GM18909 (cell line): Measurements from ENCODE around the gene CPSF3.
"Not testable (repeated sequence)": the region's sequence is repeated elsewhere in the genome, so short reads cannot be mapped to it uniquely, and the experiment has no call there.

ENCODE experiments used
- ATAC-seq: cut with Tn5 transposase; IDR thresholded peaks from one replicate; pipeline ENCODE4 v1.9.1; 2021; ENCODE audit warnings: mild to moderate bottlenecking; ENCODE audit not compliant: unreplicated experiment, poor library complexity

Gene CPSF3

GRCh38 chr2:9392898-9393765 lies 30.3 kb upstream of the CPSF3 start:
- ATAC-seq, result no peak

- ATAC-seq, result no peak
Observed at GRCh38 chr2:9394816-9395215, 28.6 kb upstream of the CPSF3 start.

DNA sequence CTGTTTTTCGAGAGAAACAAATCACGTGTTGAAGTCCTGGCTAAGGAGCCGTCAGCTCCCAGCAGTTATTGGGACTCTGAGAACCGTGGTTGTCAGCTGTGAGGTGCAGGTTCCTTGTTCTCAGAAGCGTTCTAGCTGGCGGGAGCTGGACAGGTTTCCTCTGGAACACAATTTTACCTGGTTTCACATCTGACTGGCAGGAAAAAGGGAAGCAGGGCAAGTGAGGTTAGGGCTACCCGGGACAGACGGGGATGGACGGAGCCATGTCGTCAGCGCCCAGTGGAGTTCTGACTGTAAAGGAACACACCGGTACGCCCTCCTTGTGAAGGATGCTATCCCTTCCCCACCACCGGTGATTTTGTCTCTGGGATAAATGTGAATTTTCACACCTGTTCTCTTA lies 26.3 kb upstream of the CPSF3 start:
- ATAC-seq, result no peak

GRCh38 chr2:9398251-9398650 lies 25.2 kb upstream of the CPSF3 start:
- not testable (repeated sequence) for ATAC-seq

- no peak for ATAC-seq
Observed at GRCh38 chr2:9398881-9399780, 24.3 kb upstream of the CPSF3 start.

- no peak for ATAC-seq
Observed at GRCh38 chr2:9400268-9401058, 23.0 kb upstream of the CPSF3 start.

DNA sequence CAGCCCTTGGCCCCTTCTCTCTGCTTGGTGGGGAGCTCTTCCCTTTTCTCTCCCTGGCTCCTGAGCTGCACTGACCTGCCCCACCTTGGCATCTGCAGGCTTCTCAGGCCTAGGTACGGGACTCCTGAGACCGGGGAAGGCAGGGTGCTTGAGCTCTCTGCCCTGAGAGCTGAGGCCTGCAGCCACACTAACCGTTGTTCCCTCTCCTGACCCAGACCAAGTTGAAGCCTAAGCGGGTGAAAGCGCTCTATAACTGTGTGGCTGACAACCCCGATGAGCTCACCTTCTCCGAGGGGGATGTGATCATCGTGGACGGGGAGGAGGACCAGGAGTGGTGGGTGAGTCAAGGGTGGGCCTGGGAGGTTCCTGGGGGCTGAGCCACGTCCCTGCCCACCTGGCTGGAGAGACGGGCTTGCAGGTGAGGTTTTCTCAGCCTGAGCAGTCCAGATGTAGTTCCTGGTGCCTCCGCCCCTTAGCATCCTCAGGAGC lies 22.4 kb upstream of the CPSF3 start:
- no peak for ATAC-seq

DNA sequence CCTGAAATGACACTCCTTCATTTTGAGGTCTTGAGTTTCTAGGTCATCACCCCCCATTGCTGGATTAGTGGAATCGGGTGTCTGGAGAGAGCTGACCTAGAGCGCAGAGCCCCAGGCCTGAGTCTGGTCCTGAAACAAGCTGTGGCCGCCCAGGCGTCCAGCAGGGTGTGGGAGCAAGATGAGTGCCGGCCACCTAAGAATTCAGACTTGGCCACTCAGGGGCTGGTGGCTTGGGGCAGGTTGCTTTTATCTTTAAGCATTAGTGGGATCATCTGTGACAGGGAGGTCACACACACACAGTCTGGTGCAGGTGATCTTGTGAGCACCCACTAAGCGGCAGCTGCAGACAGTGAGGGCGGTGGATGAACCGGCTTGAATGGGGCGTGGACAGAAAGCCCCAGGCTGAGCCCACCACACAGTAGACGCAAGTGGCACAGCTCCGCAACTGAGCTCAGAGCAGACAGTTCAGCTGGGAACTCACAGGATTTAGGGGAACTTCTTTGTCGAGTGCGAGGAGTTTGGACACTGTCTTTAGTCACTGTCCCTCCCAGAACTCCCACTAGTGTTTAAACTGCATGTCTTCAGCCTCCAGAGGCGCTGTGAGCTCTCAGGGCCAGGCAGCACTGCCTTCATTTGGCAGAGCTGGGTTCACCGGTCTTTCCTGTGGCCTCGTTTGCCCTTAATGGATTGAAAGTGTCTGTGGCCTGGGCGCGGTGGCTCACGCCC lies 21.6 kb upstream of the CPSF3 start:
- no peak for ATAC-seq

DNA sequence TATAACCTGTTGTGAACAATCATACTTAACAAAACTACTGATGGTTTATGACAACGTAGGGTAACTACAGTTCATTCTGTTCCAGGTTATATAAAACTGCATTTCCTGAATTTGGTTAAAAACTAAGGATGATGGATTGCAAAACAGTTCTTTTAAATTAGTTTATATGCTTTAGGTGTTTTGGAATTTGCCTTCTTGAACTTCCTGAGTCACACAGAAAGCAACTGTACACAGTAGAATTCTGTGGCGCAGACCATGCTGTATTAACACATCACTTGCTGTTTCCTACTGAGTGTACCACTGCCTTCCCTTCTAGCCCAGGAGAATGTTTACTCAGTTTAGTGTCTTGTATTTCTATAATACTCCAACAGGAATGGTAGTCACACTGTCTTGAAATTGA lies 19.5 kb upstream of the CPSF3 start:
- ATAC-seq, result no peak

DNA sequence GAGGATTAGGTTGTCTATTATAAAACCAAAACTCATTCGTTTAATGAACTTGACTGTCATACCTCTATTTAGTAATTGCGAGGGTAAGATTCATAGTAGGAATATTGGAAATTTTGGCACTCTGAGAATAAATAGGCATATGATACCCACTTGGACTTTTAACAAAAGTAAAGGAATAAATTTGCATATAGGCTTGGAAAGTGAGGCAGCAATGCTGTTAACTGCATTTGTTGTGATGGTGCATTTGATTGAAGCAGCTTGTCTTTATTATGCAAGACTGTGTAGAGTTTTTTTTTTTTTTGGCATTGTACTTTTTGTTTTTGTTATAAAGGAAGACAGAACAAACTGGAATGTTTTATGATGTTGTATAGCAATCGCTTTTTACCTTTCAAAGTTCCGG lies 19.0 kb upstream of the CPSF3 start:
- no peak for ATAC-seq

GRCh38 chr2:9405636-9406035 lies 17.8 kb upstream of the CPSF3 start:
- ATAC-seq, result no peak

DNA sequence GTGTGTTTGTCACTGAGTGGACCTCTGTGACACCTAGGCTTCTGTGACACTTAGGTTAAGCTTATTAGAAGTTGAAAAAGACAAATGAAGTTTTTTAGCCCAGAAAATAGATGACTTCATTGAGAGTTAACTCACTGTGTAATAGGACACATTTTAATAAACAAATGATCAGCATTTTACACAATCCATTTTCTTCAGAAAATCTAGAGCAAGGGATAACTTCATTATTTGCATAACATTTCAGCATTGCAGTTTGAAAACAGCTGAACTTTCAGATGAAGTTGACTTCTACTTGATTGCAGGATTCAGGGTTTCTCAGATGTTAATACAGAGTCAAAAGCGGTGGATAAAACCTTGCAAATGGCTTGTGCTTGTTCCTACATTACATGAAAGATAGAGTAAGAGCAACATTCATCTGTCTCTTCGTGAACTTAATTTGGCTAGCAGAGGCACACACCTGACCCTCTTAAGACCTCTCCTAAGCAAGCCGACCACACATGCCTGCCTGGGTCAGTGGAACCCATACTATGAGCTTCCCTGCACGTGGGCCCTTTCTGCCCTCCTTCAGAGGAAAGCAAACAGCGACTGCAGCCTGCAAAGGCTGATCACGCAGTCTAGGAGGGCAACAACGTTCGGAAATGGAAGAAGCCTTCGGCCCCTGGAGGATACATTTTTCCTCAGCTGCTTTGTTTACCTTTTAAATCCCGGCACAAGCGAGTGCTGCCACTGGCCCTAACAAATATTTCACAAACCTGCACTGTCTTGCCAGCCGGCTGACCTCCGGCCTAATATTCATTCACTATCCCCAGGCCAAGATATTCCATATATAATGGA lies 16.7 kb upstream of the CPSF3 start:
- no peak for ATAC-seq

- no peak for ATAC-seq
Observed at GRCh38 chr2:9407363-9407811, 16.1 kb upstream of the CPSF3 start.

- ATAC-seq, result no peak
Observed at GRCh38 chr2:9408641-9409151, 14.8 kb upstream of the CPSF3 start.

DNA sequence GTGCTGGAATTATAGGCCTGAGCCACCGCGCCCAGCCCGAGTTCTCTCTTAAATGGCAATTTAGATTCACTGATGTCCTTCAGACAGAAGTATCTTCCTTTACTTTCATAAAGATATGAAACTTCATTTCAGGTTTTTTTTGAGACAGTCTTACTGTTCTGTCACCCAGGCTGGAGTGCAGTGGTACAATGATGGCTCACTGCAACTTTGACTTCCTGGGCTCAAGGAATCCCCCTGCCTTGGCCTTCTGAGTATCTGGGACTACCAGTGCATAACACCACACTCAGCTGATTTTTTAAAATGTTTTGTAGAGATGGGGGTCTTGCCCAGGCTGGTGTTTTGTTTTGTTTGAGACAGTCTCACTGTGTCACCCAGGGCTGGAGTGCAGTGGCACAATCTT lies 13.3 kb upstream of the CPSF3 start:
- no peak for ATAC-seq

- no peak for ATAC-seq
Observed at GRCh38 chr2:9412781-9413180, 10.7 kb upstream of the CPSF3 start.

- no peak for ATAC-seq
Observed at GRCh38 chr2:9415516-9416169, 7.8 kb upstream of the CPSF3 start.
